Aorta (tissue), 5 donors: ENCODE data around the gene CHCHD6. TPM values are rescaled to one million over a fixed set of nuclear protein-coding genes. Genes with fewer than 3 reads are reported as not detected.

Experiments
- ATAC-seq: fragments of 200-7000 bp; cut with Tn5 transposase; one replicate; pipeline ENCODE4 v1.9.1; 2022; ENCODE audit warnings: moderate library complexity; ENCODE audit not compliant: low FRiP score
- DNase-seq, 2 donors: peaks; one replicate each; pipeline ENCODE4 v3.0.0-alpha.2; 2020
- H3K27ac ChIP-seq, 2 donors: one replicate each; pipeline ENCODE4 v1.5.1; 2013; ENCODE audit warnings: low read length in 2 of 2, mild to moderate bottlenecking in 2 of 2, moderate library complexity in 2 of 2, control low read depth in 1 of 2, inconsistent platforms in 1 of 2, low read depth in 1 of 2
- H3K27me3 ChIP-seq, 2 donors: one replicate each; pipeline ENCODE4 v1.6.1; 2013; ENCODE audit warnings: control low read depth in 1 of 2, low read length in 1 of 2, mild to moderate bottlenecking in 1 of 2, moderate library complexity in 1 of 2; ENCODE audit not compliant: insufficient read depth in 2 of 2, control insufficient read depth in 1 of 2
- H3K36me3 ChIP-seq, 2 donors: one replicate each; pipeline ENCODE4 v1.6.1; 2013; ENCODE audit warnings: control low read depth in 1 of 2, low read length in 1 of 2, mild to moderate bottlenecking in 1 of 2; ENCODE audit not compliant: insufficient read depth in 2 of 2, control insufficient read depth in 1 of 2
- H3K4me1 ChIP-seq, 2 donors: one replicate each; pipeline ENCODE4 v1.6.1; 2013; ENCODE audit warnings: low read length in 2 of 2, control low read depth in 1 of 2, mild to moderate bottlenecking in 1 of 2, moderate library complexity in 1 of 2; ENCODE audit not compliant: insufficient read depth in 2 of 2, control insufficient read depth in 1 of 2
- H3K4me3 ChIP-seq, 2 donors: one replicate each; pipeline ENCODE4 v1.5.1; 2013; ENCODE audit warnings: low read length in 2 of 2, control low read depth in 1 of 2, mild to moderate bottlenecking in 1 of 2
- H3K9me3 ChIP-seq: one replicate; pipeline ENCODE4 v1.6.1; 2013; ENCODE audit warnings: mild to moderate bottlenecking, low read length; ENCODE audit not compliant: control insufficient read depth
- WGBS, 2 donors: extraction: QIAGEN DNeasy Blood & Tissue Kit; methylation state at CpG; one replicate each; pipeline ENCODE4 v1.1.7; 2013; 5-methylcytosine and 5-hydroxymethylcytosine counted together
- intact Hi-C, 2 donors: fragments of 100-400 bp; cut with DNase I; formaldehyde crosslinking; loops; one replicate each; pipeline versions ENCODE4 v1.14.2 to v1.15.0; 2022
- polyA plus RNA-seq, 2 donors: library from polyadenylated mRNA; stranded (reverse); fragments of 200-250 nt; gene quantifications; one replicate each; pipeline ENCODE4 v1.2.3, GENCODE V29; 2013
- total RNA-seq, 2 donors: library from RNA; stranded (reverse); fragmentation: NEBNext Ultra II Directional; extraction: Animal tissue kit (Norgen Biotek cat#: 25700); gene quantifications; one replicate each; pipeline ENCODE4 v1.2.1, GENCODE V29; 2021
- donor health status: healthy with polysubstance abuse.
- donor health status: Bipolar disorder and iron deficiency.
- donor health status: DM: no; HTN: no; CAD: no.
- donor health status: DM: no; HTN: no; CAD: no.
- donor health status: DM: yes; HTN: yes; CAD: no.

The CHCHD6 gene
- total and polyA plus RNA-seq, 4 donors, result 10.8 to 24.6 (median 11.9) TPM

- ATAC-seq, result no peak
- H3K27me3 ChIP-seq, result no peaks in the 10 kb centered on the region
- 88 to 91% methylated on average over 4 of the region's 4 CpGs for WGBS, 2 donors
- intact Hi-C loops, result no loop called here
- no peaks in the 10 kb centered on the region for H3K4me1 ChIP-seq
- no peaks in the 10 kb centered on the region for H3K36me3 ChIP-seq
- no peak overlapping the region for H3K27ac ChIP-seq
- no peaks in the 10 kb centered on the region for H3K9me3 ChIP-seq
- H3K4me3 ChIP-seq, result no peak overlapping the region
- DNase-seq, result peak; percentile 11 to 37
These were observed 231.9 kb downstream of the CHCHD6 start for GRCh38 chr3:126935756-126936509.

GRCh38 chr3:126936853-126937425, 232.9 kb downstream of the CHCHD6 start:
- no peak overlapping the region for H3K4me3 ChIP-seq
- no peaks in the 10 kb centered on the region for H3K27me3 ChIP-seq
- 36 to 64% methylated on average over 6 of the region's 6 CpGs for WGBS, 2 donors
- intact Hi-C loops, result no loop called here
- H3K4me1 ChIP-seq, result no peaks in the 10 kb centered on the region
- DNase-seq (peak in 1 of 2 donors; percentile 26), ATAC-seq (no peak)
- no peaks in the 10 kb centered on the region for H3K36me3 ChIP-seq
- H3K9me3 ChIP-seq, result no peaks in the 10 kb centered on the region
- H3K27ac ChIP-seq, result no peak overlapping the region

- ATAC-seq (no peak), DNase-seq (peak in 1 of 2 donors; percentile 20)
- Histone ChIP-seq H3K27me3 (no peaks in the 10 kb centered on the region), H3K36me3 (no peaks in the 10 kb centered on the region), H3K9me3 (no peaks in the 10 kb centered on the region), H3K4me1 (no peaks in the 10 kb centered on the region), H3K4me3 (no peak overlapping the region), H3K27ac (no peak overlapping the region)
- 98 to 100% methylated on average over 2 of the region's 2 CpGs for WGBS, 2 donors
- intact Hi-C loops, result no loop called here
These were observed 233.5 kb downstream of the CHCHD6 start for GRCh38 chr3:126937533-126937932.

DNA sequence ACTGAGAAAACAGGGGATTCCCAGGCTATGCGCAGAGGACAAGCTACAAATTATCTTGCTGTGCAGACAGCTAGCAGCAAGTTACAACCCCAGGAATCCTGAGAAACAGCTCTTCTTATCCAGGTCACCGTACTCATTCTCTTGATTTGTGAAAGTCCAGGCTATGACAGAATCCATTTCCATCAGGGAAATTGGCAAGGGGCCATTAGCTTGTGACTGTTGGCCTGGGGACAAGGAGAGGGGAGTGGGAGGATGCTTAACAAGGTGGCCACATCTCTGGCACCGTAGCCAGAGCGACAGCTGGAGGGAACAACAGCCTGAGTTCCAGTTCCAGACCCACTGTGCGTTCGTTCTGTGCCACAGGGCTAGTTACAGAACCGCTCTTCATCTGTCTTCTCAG, 233.9 kb downstream of the CHCHD6 start:
- Histone ChIP-seq H3K9me3 (no peaks in the 10 kb centered on the region), H3K27me3 (no peaks in the 10 kb centered on the region), H3K36me3 (no peaks in the 10 kb centered on the region), H3K4me3 (no peak overlapping the region), H3K4me1 (no peaks in the 10 kb centered on the region), H3K27ac (no peak overlapping the region)
- ATAC-seq, result no peak
- DNase-seq, result peak; percentile 33 to 37
- intact Hi-C loops, result no loop called here
- WGBS, 2 donors, result 65 to 70% methylated on average over 7 of the region's 7 CpGs

DNA sequence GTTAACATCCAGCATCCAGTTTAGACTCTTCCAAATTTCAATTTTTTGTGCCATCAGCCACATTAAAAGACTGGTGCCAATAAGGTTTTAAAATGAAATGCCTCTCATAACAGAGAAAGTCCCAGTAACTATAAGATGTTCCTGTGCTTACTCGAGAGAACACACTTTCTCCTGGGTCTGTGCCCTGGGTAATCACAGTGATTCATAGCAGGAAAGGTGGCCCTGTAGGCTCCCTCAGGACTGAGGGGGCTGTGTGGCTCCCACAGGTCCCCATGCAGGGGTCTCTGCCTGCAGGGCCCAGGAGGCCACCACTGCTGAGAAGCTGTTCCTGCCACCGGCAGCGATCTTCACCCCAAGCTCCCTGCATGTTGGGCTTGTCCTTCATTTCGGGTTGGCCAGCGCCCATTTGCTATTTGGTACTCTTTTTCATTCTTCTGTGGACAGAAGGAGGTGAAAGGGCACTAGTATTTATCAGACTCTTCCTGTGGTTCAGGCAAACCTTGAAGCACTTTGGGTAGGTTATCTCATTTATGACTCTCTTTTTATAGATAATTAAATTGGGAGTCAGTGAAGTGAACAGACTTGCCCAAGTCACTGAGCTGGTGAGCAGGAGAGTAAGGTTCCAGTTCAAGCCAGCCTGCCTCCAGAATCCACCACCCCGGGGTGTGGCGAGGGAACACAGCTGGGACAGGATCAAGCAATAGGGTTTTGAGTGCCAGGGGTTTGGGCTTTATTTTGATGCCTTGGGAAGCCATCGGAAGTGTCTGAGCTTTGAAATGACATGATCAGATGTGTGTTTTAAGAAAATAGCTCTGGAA, 234.7 kb downstream of the CHCHD6 start:
- WGBS, 2 donors, result 60 to 71% methylated on average over 8 of the region's 8 CpGs
- no peaks in the 10 kb centered on the region for H3K27me3 ChIP-seq
- no peaks in the 10 kb centered on the region for H3K4me1 ChIP-seq
- peak; percentile 29 to 37 for DNase-seq
- no peak overlapping the region for H3K27ac ChIP-seq
- intact Hi-C loops, result no loop called here
- no peak overlapping the region for H3K4me3 ChIP-seq
- H3K9me3 ChIP-seq, result no peaks in the 10 kb centered on the region
- no peaks in the 10 kb centered on the region for H3K36me3 ChIP-seq
- ATAC-seq, result no peak

DNA sequence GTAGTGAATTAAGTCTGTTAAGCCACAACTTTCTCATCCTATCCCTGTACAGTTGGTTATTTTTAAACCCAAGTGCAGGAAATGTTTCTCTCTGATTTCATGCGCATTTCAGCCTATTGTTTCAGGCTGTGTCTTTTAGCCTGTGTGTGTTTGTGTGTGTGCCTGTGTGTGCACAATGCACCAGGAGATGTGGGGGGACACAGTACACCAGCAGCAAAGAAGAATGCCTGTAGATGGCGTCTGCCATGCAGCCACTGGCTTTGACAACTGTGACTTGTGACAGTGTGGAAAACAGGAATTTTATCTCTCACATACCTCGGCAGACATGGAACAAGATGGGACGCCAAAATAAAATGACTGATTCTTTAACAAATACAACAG, 235.3 kb downstream of the CHCHD6 start:
- ATAC-seq (no peak), DNase-seq (peak; percentile 24 to 37)
- intact Hi-C loops, result no loop called here
- Histone ChIP-seq H3K36me3 (no peaks in the 10 kb centered on the region), H3K4me3 (no peak overlapping the region), H3K9me3 (no peaks in the 10 kb centered on the region), H3K27me3 (no peaks in the 10 kb centered on the region), H3K4me1 (no peaks in the 10 kb centered on the region), H3K27ac (no peak overlapping the region)
- 27 to 33% methylated on average over 4 of the region's 4 CpGs for whole genome bisulfite sequencing, 2 donors

- intact Hi-C loops, result no loop called here
These were observed 235.7 kb downstream of the CHCHD6 start for GRCh38 chr3:126939733-126940132.

DNA sequence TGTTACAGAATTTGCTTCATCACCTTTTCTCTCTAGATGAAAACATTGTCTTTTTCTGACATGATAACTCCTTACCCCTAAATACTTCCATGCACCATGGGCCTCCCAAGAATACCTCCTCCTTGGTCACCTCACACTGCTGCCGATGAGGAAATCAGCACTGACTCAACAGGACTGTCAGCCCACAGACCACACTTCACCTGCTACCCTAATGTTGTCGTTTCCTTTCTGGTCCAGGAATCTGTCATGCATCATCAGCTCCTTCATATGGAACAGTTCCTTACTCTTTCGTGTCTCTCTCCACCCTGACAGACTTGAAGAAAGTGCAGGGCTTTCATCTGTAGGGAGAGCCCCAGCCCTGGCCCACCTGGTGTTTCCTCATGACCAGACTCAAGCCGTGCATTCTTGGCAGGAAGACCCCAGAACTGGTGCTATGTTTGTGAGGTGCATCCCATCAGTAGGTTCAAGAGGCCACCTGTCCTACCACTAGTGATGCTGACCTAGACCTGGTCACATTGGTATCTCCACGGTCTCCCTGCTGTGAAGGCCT, 237.8 kb downstream of the CHCHD6 start:
- Histone ChIP-seq H3K27ac (no peak overlapping the region), H3K4me1 (no peaks in the 10 kb centered on the region), H3K27me3 (no peaks in the 10 kb centered on the region), H3K36me3 (no peaks in the 10 kb centered on the region), H3K4me3 (no peak overlapping the region), H3K9me3 (no peaks in the 10 kb centered on the region)
- peak in 1 of 2 donors; percentile 15 for DNase-seq
- intact Hi-C loops, result no loop called here
- no peak for ATAC-seq
- WGBS, 2 donors, result 94 to 96% methylated on average over 5 of the region's 5 CpGs

More at GRCh38 chr3:126939733-126940132, 235.7 kb downstream of the CHCHD6 start:
- ATAC-seq (no peak), DNase-seq (no peak)
- H3K4me3 ChIP-seq, result no peak overlapping the region
- no peaks in the 10 kb centered on the region for H3K27me3 ChIP-seq
- WGBS, 2 donors, result 70 to 74% methylated on average over 3 of the region's 3 CpGs
- H3K36me3 ChIP-seq, result no peaks in the 10 kb centered on the region
- no peak overlapping the region for H3K27ac ChIP-seq
- no peaks in the 10 kb centered on the region for H3K4me1 ChIP-seq
- H3K9me3 ChIP-seq, result no peaks in the 10 kb centered on the region
